KMS-11 (cell line): ENCODE results near the gene KLHDC9.

ENCODE experiments used
- H2AFZ ChIP-seq: fragments of 200-600 bp; sonication (generic); 2 replicates; pipeline ENCODE4 v1.6.1; 2016; ENCODE audit warnings: antibody characterized with exemption, mixed run types, low read depth
- H3K27ac ChIP-seq: fragments of 200-600 bp; sonication (generic); 2 replicates; pipeline ENCODE4 v1.6.1; 2016; ENCODE audit warnings: mild to moderate bottlenecking, mixed run types
- H3K27me3 ChIP-seq: fragments of 200-600 bp; sonication (generic); 2 replicates; pipeline ENCODE4 v1.6.1; 2017; ENCODE audit warnings: mild to moderate bottlenecking, low read depth, mixed run types, moderate library complexity; ENCODE audit not compliant: insufficient read depth
- H3K36me3 ChIP-seq: fragments of 200-600 bp; sonication (generic); 2 replicates; pipeline ENCODE4 v1.6.1; 2017; ENCODE audit warnings: mild to moderate bottlenecking, mixed run types; ENCODE audit not compliant: insufficient read depth
- H3K4me1 ChIP-seq: fragments of 200-600 bp; sonication (generic); 2 replicates; pipeline ENCODE4 v1.6.1; 2016; ENCODE audit warnings: mild to moderate bottlenecking, low read depth, mixed run types; ENCODE audit not compliant: poor library complexity, severe bottlenecking
- H3K4me2 ChIP-seq: fragments of 200-600 bp; sonication (generic); 2 replicates; pipeline ENCODE4 v1.7.0; 2016; ENCODE audit warnings: mild to moderate bottlenecking, mixed run types
- H3K4me3 ChIP-seq: fragments of 200-600 bp; sonication (generic); IDR thresholded peaks from 2 replicates; pipeline ENCODE4 v1.6.1; 2017; ENCODE audit warnings: low read depth, low read length, mixed read lengths; ENCODE audit not compliant: insufficient read depth
- H3K79me2 ChIP-seq: fragments of 200-600 bp; sonication (generic); 2 replicates; pipeline ENCODE4 v1.6.1; 2016; ENCODE audit warnings: low read depth, mixed run types; ENCODE audit not compliant: insufficient read depth
- H3K9ac ChIP-seq: fragments of 200-600 bp; sonication (generic); 2 replicates; pipeline ENCODE4 v1.6.1; 2016; ENCODE audit warnings: mild to moderate bottlenecking, mixed run types
- H4K20me1 ChIP-seq: fragments of 200-600 bp; sonication (generic); 2 replicates; pipeline ENCODE4 v1.6.1; 2016; ENCODE audit warnings: mild to moderate bottlenecking, mixed run types; ENCODE audit not compliant: insufficient read depth
- TF ChIP-seq, protein P1 (sequence below): fragments of 200-600 bp; sonication (generic); conservative IDR thresholded peaks from 2 replicates; pipeline ENCODE4 v1.6.1; 2017; ENCODE audit warnings: low read depth, mild to moderate bottlenecking, antibody characterized with exemption, low read length, moderate library complexity, mixed read lengths

Gene KLHDC9, protein sequence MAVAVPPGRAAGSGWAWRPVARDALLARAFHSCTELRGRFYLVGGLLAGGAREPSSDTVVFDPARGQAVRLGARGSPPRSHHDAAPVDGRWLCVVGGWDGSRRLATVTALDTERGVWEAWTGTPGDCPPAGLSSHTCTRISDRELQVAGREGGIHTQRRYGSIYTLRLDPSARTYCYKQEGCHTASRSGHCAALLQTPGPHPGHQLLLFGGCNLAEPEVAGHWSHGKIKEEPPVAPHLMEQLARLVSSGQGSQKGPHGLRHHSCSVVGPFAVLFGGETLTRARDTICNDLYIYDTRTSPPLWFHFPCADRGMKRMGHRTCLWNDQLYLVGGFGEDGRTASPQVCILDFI

DNA sequence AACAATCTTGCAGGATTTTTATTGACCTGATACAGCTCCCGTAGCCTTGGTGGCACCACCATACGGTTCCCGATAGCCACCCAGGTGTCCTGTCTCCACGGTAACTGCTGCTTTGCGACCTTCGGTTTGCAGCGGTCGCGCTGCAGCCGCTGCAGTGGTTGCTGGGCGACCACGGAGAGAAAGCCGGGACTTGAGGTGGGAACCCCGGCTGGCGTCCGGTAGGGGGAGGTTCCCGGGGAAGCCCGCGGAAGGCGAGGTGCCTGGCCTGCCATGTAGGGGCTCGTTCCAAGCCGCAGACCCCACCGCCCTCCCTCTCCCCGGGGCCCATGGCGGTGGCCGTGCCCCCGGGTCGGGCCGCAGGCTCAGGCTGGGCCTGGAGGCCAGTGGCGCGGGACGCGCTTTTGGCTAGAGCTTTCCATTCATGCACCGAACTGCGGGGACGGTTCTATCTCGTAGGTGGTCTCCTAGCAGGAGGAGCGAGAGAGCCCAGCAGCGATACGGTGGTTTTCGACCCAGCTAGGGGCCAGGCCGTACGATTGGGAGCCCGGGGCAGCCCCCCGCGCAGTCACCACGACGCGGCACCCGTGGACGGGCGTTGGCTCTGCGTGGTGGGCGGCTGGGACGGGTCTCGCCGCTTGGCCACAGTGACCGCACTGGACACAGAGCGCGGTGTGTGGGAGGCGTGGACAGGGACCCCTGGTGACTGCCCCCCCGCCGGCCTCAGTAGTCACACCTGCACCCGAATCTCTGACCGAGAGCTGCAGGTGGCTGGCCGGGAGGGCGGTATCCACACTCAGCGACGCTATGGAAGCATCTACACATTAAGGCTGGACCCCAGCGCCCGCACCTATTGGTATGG, at the start of gene KLHDC9:
KLHDC9 (plus strand) TSS at position 152 of the 859 bp plus-strand sequence; CDS start at position 327, 175 bp downstream.
- H3K4me3 ChIP-seq = peak within 1 kb of the TSS; percentile 99
- H3K9ac ChIP-seq = peak within 1 kb of the TSS; percentile 52
- peak within 1 kb of the TSS; percentile 90 for H2AFZ ChIP-seq
- H4K20me1 ChIP-seq = no peaks in the 10 kb centered on the region
- peak within 1 kb of the TSS; percentile 97 for H3K4me2 ChIP-seq
- peak within 1 kb of the TSS; percentile 68 for H3K27ac ChIP-seq
- TF ChIP-seq, protein P1, sequence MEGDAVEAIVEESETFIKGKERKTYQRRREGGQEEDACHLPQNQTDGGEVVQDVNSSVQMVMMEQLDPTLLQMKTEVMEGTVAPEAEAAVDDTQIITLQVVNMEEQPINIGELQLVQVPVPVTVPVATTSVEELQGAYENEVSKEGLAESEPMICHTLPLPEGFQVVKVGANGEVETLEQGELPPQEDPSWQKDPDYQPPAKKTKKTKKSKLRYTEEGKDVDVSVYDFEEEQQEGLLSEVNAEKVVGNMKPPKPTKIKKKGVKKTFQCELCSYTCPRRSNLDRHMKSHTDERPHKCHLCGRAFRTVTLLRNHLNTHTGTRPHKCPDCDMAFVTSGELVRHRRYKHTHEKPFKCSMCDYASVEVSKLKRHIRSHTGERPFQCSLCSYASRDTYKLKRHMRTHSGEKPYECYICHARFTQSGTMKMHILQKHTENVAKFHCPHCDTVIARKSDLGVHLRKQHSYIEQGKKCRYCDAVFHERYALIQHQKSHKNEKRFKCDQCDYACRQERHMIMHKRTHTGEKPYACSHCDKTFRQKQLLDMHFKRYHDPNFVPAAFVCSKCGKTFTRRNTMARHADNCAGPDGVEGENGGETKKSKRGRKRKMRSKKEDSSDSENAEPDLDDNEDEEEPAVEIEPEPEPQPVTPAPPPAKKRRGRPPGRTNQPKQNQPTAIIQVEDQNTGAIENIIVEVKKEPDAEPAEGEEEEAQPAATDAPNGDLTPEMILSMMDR = no peak
- no peaks in the 10 kb centered on the region for H3K27me3 ChIP-seq
- peaks cover 4% of the 10 kb centered on the region; the same call in 1 of the 2 replicates for H3K36me3 ChIP-seq
- peaks cover 12% of the 10 kb centered on the region; the same call in 1 of the 2 replicates for H3K79me2 ChIP-seq
- peaks cover 16% of the 10 kb centered on the region for H3K4me1 ChIP-seq

DNA sequence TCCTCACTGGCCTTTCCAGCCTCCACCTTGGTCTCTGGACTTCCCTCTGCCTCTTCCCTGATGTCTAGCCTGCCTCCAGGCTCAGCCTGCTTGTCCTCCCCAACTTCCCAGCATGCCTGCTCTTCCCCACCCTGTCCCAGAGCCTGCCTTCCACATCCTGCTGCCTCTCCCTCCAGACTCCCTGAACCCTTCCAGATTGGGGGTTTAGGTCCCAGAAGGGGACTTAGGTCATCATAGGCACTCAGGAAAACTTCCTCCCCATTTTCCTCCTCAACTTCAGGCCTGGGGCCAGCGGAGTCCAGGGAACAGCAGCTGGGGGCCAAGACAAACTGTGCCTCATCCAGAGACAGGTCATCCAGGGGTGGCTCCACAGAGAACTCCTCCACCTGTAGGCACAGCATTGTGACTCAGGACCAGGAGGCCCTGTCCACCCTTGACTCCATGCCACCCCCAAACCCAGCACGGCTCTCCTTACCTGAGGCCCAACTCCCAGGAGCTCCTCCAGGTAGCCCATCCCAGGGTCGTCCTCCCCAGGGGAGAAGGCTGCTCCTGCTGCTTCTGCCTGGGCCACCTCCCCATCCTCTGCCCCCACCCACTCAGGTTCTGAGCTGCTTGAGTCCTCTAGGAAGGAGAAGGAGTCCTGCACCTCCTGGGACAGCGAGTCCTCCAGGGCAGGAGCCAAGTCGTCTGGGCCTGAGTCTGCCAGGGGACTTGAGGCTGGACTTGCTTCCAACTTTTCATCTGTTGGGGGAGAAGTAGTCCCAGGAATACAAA, 49.0 kb upstream of the KLHDC9 start:
- Histone ChIP-seq H3K36me3 (peaks cover 26% of the 10 kb centered on the region; the same call in 1 of the 2 replicates), H3K4me3 (no peak overlapping the region), H3K4me2 (no peak overlapping the region), H2AFZ (no peak overlapping the region), H3K4me1 (peaks cover 18% of the 10 kb centered on the region), H3K9ac (no peak overlapping the region), H4K20me1 (no peaks in the 10 kb centered on the region), H3K27me3 (no peaks in the 10 kb centered on the region), H3K79me2 (peaks cover 15% of the 10 kb centered on the region), H3K27ac (no peak overlapping the region)
- TF ChIP-seq, protein P1 = no peak

DNA sequence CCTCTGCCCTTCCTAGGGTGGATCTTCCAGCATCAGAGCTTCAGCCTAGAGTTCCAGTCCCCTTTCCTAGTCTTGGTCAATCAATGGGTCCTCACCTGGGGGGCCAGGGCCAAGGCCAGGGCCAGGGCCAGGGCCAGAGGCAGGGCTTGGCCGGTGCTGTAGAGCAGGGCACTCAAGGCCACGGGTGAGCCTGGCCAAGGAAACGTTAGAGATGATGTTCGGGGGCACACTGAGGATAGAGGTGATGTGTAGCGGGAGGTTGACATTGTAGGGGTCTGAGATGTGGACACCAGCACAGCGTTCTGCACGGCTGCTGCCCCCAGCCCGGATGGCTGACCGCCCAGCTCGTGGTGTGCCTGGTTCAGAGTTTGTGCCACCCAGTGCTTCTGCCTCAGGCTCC, 46.9 kb upstream of the KLHDC9 start:
- Histone ChIP-seq H3K4me2 (no peak overlapping the region), H3K79me2 (no peaks in the 10 kb centered on the region), H3K4me3 (no peak overlapping the region), H3K4me1 (peaks cover 13% of the 10 kb centered on the region), H3K27ac (no peak overlapping the region), H4K20me1 (no peaks in the 10 kb centered on the region), H3K9ac (no peak overlapping the region), H3K27me3 (no peaks in the 10 kb centered on the region), H3K36me3 (peaks cover 26% of the 10 kb centered on the region; the same call in 1 of the 2 replicates), H2AFZ (no peak overlapping the region)
- TF ChIP-seq, protein P1 = no peak

DNA sequence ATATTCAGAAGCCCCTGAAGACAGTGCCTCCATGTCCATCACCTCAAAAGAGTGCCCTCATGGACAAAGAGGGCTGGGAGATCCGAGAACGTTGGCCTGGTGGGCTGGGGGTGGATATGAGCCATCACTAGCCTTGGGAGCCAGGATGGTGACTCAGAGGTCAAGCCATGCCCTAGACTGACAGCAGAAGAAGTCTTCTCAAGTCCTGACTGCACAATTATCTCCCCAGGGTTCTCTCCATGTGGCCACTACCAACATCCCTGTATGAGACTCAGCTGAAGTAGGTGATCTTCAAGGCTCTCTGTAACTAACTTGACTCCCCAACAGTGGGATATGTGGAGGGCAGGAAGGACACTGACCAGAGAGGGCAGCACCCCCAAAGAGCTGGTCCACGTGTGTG, 45.3 kb upstream of the KLHDC9 start:
- Histone ChIP-seq H3K36me3 (peaks cover 30% of the 10 kb centered on the region; the same call in 1 of the 2 replicates), H3K4me1 (no peaks in the 10 kb centered on the region), H3K27me3 (no peaks in the 10 kb centered on the region), H4K20me1 (no peaks in the 10 kb centered on the region), H3K4me2 (no peak overlapping the region), H3K9ac (no peak overlapping the region), H3K79me2 (no peaks in the 10 kb centered on the region), H2AFZ (no peak overlapping the region), H3K4me3 (no peak overlapping the region), H3K27ac (no peak overlapping the region)
- TF ChIP-seq, protein P1 = no peak
